ENCODE results near the gene FAM117B. TPM values are rescaled to one million over a fixed set of nuclear protein-coding genes. Genes with fewer than 3 reads are reported as not detected.

FAM117B gene
- total and polyA plus RNA-seq, 2 of the 8 experiments (the other 6 are each of a cell fraction or from before 2014, with no cell fraction given) = 3.9 to 22.6 TPM

- no peak for TF ChIP-seq NANOG (IDR thresholded peaks at IDR 0.05; ENCODE audit: insufficient read depth, low read depth, low read length, poor library complexity, severe bottlenecking)
- no peak for TF ChIP-seq CHD1 (IDR thresholded peaks at IDR 0.05; ENCODE audit: low read depth, low read length)
- TF ChIP-seq KDM5A (IDR thresholded peaks at IDR 0.05; ENCODE audit: low read length) = no peak
- TF ChIP-seq BRCA1 (IDR thresholded peaks at IDR 0.05; ENCODE audit: low read depth, low read length) = no peak
- TF ChIP-seq BACH1 (IDR thresholded peaks at IDR 0.05; ENCODE audit: low read length) = no peak
Measured at GRCh38 chr2:202608142-202608852, 26.5 kb upstream of the FAM117B start (continued).

Measured in H1 (cell line).